Activated CD8-positive, alpha-beta T cell treated with anti-CD3 and anti-CD28 coated beads, Interleukin-2, amount 10 ng/mL, durations not matched to agents 7 days and 5 days (primary cell): ENCODE data around the gene ELL2. TPM values are rescaled to one million over a fixed set of nuclear protein-coding genes. Genes with fewer than 3 reads are reported as not detected.

Source experiments
- ATAC-seq: fragments of 150-1000 bp; cut with Tn5 transposase; one replicate; pipeline ENCODE4 v1.10.0; 2021; ENCODE audit warnings: moderate library complexity
- CTCF ChIA-PET: fragments of 350-600 bp; sonication (Branson Sonifier 250); formaldehyde crosslinking; loops from one replicate; lab custom pipeline; 2021; ENCODE audit warnings: antibody characterized with exemption; lab: Charles Lee
- POLR2A ChIA-PET: fragments of 350-600 bp; sonication (Branson Sonifier 250); formaldehyde crosslinking; loops from one replicate; lab custom pipeline; 2021; ENCODE audit warnings: antibody characterized with exemption; lab: Charles Lee
- DNase-seq: peaks from one replicate; pipeline ENCODE4 v3.0.0-alpha.2; 2020
- H3K27ac Mint-ChIP-seq: one replicate; pipeline ENCODE4 v1.8.0; 2021; ENCODE audit warnings: mild to moderate bottlenecking, mixed read lengths
- H3K27me3 Mint-ChIP-seq: one replicate; pipeline ENCODE4 v1.8.0; 2021; ENCODE audit warnings: low read depth, mixed read lengths
- H3K36me3 Mint-ChIP-seq: one replicate; pipeline ENCODE4 v1.8.0; 2021; ENCODE audit warnings: low read depth, mixed read lengths
- H3K4me1 Mint-ChIP-seq: one replicate; pipeline ENCODE4 v1.8.0; 2021; ENCODE audit warnings: low read depth, mixed read lengths
- H3K4me3 Mint-ChIP-seq: one replicate; pipeline ENCODE4 v1.8.0; 2021; ENCODE audit warnings: mild to moderate bottlenecking, mixed read lengths
- H3K9me3 Mint-ChIP-seq: one replicate; pipeline ENCODE4 v1.8.0; 2022; ENCODE audit warnings: mixed read lengths; ENCODE audit not compliant: insufficient read depth
- total RNA-seq, 2 experiments: library from RNA; stranded (reverse); gene quantifications; one replicate each; pipeline ENCODE4 v1.2.3, GENCODE V29; 2021

The ELL2 gene
- total RNA-seq, 2 experiments from 2014 or later: 11.0 to 11.1 TPM

DNA sequence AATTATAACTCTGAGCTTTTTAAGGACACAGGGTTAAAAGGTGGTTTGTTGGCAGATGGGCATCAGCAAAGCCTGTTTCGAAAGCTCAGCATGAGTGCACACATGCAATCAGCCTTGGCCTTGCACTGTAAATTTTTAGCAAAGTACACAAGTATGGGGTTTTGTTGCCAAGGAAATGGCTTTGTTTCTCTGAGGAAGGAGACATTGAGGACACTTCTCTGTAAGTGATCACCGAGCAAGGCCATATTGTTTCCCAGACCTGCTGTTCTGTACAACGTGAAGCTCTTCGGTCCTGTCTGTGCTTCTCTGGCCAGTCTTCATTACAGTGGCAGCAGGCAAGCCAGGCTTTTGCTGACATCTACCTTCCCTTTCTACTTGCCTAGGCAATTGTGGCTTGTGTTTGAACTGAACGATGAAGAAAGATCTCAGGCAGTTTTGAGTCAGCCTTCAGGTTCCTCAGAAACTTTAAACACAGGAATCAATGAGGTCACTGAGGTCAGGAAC is 111.2 kb downstream of the ELL2 start:
- Mint-ChIP-seq H3K9me3 (no peaks in the 10 kb centered on the region), H3K4me3 (no peak overlapping the region), H3K27ac (no peak overlapping the region), H3K4me1 (peaks cover 7% of the 10 kb centered on the region), H3K36me3 (no peaks in the 10 kb centered on the region), H3K27me3 (peaks cover 18% of the 10 kb centered on the region)
- DNase-seq: no peak
- POLR2A ChIA-PET: no interaction called here
- ATAC-seq: no peak
- CTCF ChIA-PET: interaction anchor here (0.6 to 22.7 kb wide), 6 partner anchors 9 to 486 kb away, joined by 3 to 536 read pairs (median 14); no protein-coding TSS in a partner anchor

- H3K36me3 Mint-ChIP-seq: no peaks in the 10 kb centered on the region
- ATAC-seq (no peak), DNase-seq (no peak)
- peaks cover 21% of the 10 kb centered on the region for H3K27me3 Mint-ChIP-seq
- no peak overlapping the region for H3K4me3 Mint-ChIP-seq
- CTCF ChIA-PET: interaction anchor here (0.6 to 22.7 kb wide), 14 partner anchors 11 to 632 kb away, joined by 3 to 536 read pairs (median 8); partner anchors contain the start of gene RFESD
- H3K4me1 Mint-ChIP-seq: peaks cover 17% of the 10 kb centered on the region
- no peak overlapping the region for H3K27ac Mint-ChIP-seq
- no peaks in the 10 kb centered on the region for H3K9me3 Mint-ChIP-seq
- POLR2A ChIA-PET: no interaction called here
These were observed 113.0 kb downstream of the ELL2 start for GRCh38 chr5:95848701-95849100.

GRCh38 chr5:95847261-95847592 is 114.4 kb downstream of the ELL2 start:
- Mint-ChIP-seq H3K27me3 (peaks cover 21% of the 10 kb centered on the region), H3K36me3 (no peaks in the 10 kb centered on the region), H3K4me3 (no peak overlapping the region), H3K9me3 (no peaks in the 10 kb centered on the region), H3K4me1 (peaks cover 31% of the 10 kb centered on the region), H3K27ac (no peak overlapping the region)
- CTCF ChIA-PET: interaction anchor here (0.6 to 22.7 kb wide), 21 partner anchors 10 to 489 kb away, joined by 3 to 536 read pairs (median 6); partner anchors contain the start of gene RFESD
- DNase-seq: no peak
- no peak for ATAC-seq
- POLR2A ChIA-PET: interaction anchor here (1.4 kb wide), 1 partner anchor 15 kb away, joined by 3 read pairs; no protein-coding TSS in a partner anchor

DNA sequence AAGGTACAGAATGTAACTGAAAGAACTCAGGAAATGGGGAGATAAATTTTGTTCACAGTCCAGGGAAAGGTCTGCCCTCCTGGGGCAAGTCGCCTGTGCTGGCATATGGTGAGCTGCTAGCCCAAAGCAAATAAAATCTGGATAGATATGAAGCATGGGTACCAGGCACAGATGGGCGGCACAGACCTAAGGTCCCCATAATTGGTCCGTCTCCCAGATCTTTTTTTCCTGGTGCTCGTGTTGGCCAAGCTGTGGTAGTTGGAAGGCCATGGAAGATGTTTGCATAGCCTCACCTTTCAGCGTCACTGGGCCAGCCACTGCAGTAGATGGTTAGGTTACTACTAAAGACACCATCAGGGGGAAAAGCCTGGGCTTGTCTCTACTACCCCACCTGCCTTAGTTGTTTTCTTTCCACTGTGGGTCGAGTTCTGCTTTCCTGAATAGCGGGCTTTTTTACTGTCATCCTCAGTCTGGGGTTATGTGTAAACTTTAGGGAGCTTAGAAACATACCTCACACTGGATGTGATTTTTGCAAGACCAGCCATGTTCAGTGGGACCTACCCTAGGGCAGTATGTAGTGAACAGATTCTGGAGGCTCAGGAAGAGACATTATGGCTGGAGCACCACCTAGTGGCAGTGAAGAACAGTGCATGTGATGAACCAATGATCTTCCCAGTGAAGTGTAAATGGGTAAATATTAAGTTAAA is 114.9 kb downstream of the ELL2 start:
- Mint-ChIP-seq H3K4me1 (peaks cover 36% of the 10 kb centered on the region), H3K27ac (no peak overlapping the region), H3K27me3 (peaks cover 21% of the 10 kb centered on the region), H3K4me3 (no peak overlapping the region), H3K36me3 (no peaks in the 10 kb centered on the region), H3K9me3 (no peaks in the 10 kb centered on the region)
- peak; percentile 77 for DNase-seq
- peak; percentile 57 for ATAC-seq
- POLR2A ChIA-PET: no interaction called here
- CTCF ChIA-PET: interaction anchor here (0.6 to 22.7 kb wide), 27 partner anchors 9 to 490 kb away, joined by 3 to 536 read pairs (median 5); partner anchors contain the start of gene RFESD

GRCh38 chr5:95845391-95845790 is 116.3 kb downstream of the ELL2 start:
- H3K4me1 Mint-ChIP-seq: peaks cover 36% of the 10 kb centered on the region
- no peaks in the 10 kb centered on the region for H3K9me3 Mint-ChIP-seq
- no peak for ATAC-seq
- DNase-seq: no peak
- ChIA-PET POLR2A (no interaction called here), CTCF (interaction anchor here (1.6 to 22.7 kb wide), 4 partner anchors 8 to 202 kb away, joined by 5 to 536 read pairs (median 24); no protein-coding TSS in a partner anchor)
- no peak overlapping the region for H3K4me3 Mint-ChIP-seq
- H3K27me3 Mint-ChIP-seq: peaks cover 21% of the 10 kb centered on the region
- no peak overlapping the region for H3K27ac Mint-ChIP-seq
- H3K36me3 Mint-ChIP-seq: no peaks in the 10 kb centered on the region

- Mint-ChIP-seq H3K4me3 (no peak overlapping the region), H3K27ac (no peak overlapping the region), H3K9me3 (no peaks in the 10 kb centered on the region), H3K27me3 (peaks cover 14% of the 10 kb centered on the region), H3K4me1 (peaks cover 42% of the 10 kb centered on the region), H3K36me3 (no peaks in the 10 kb centered on the region)
- no peak for DNase-seq
- ATAC-seq: no peak
- ChIA-PET CTCF (interaction anchor here (0.7 to 22.7 kb wide), 14 partner anchors 8 to 492 kb away, joined by 3 to 536 read pairs (median 4); partner anchors contain the start of genes GLRX and RFESD), POLR2A (interaction anchor here (1.2 kb wide), 1 partner anchor 9 kb away, joined by 5 read pairs; no protein-coding TSS in a partner anchor)
These were observed 117.9 kb downstream of the ELL2 start for GRCh38 chr5:95843733-95844223.

GRCh38 chr5:95842854-95843544 is 118.7 kb downstream of the ELL2 start:
- no peak overlapping the region for H3K4me3 Mint-ChIP-seq
- POLR2A ChIA-PET: interaction anchor here (1.2 kb wide), 1 partner anchor 8 kb away, joined by 5 read pairs; no protein-coding TSS in a partner anchor
- CTCF ChIA-PET: interaction anchor here (0.7 to 22.7 kb wide), 14 partner anchors 8 to 493 kb away, joined by 3 to 536 read pairs (median 4); partner anchors contain the start of genes GLRX and RFESD
- peaks cover 9% of the 10 kb centered on the region for H3K27me3 Mint-ChIP-seq
- H3K27ac Mint-ChIP-seq: peak overlapping the region; percentile 55
- peak; percentile 91 for ATAC-seq
- H3K4me1 Mint-ChIP-seq: peaks cover 47% of the 10 kb centered on the region
- no peaks in the 10 kb centered on the region for H3K36me3 Mint-ChIP-seq
- no peaks in the 10 kb centered on the region for H3K9me3 Mint-ChIP-seq
- peak; percentile 73 for DNase-seq

GRCh38 chr5:95841914-95842812 is 119.5 kb downstream of the ELL2 start:
- no peaks in the 10 kb centered on the region for H3K36me3 Mint-ChIP-seq

GRCh38 chr5:95840956-95841705 is 120.5 kb downstream of the ELL2 start:
- CTCF ChIA-PET: interaction anchor here (1.0 to 22.7 kb wide), 6 partner anchors 7 to 194 kb away, joined by 3 to 536 read pairs (median 5); partner anchors contain the start of gene RFESD
- Mint-ChIP-seq H3K27ac (no peak overlapping the region), H3K9me3 (no peaks in the 10 kb centered on the region), H3K4me3 (no peak overlapping the region), H3K4me1 (peaks cover 60% of the 10 kb centered on the region), H3K36me3 (no peaks in the 10 kb centered on the region), H3K27me3 (peaks cover 3% of the 10 kb centered on the region)
- DNase-seq: no peak
- no peak for ATAC-seq
- POLR2A ChIA-PET: interaction anchor here (0.5 kb wide), 1 partner anchor 211 kb away, joined by 3 read pairs; no protein-coding TSS in a partner anchor

More at GRCh38 chr5:95841914-95842812, 119.5 kb downstream of the ELL2 start:
- Mint-ChIP-seq H3K4me1 (peaks cover 54% of the 10 kb centered on the region), H3K27me3 (peaks cover 3% of the 10 kb centered on the region), H3K27ac (no peak overlapping the region), H3K4me3 (no peak overlapping the region), H3K9me3 (no peaks in the 10 kb centered on the region)
- ATAC-seq (no peak), DNase-seq (no peak)
- ChIA-PET POLR2A (no interaction called here), CTCF (interaction anchor here (0.6 to 22.7 kb wide), 3 partner anchors 60 to 558 kb away, joined by 3 to 536 read pairs (median 3); no protein-coding TSS in a partner anchor)

- no peak overlapping the region for H3K27ac Mint-ChIP-seq
- peaks cover 62% of the 10 kb centered on the region for H3K4me1 Mint-ChIP-seq
- no peaks in the 10 kb centered on the region for H3K9me3 Mint-ChIP-seq
- ChIA-PET POLR2A (no interaction called here), CTCF (interaction anchor here (1.5 to 22.7 kb wide), 4 partner anchors 8 to 193 kb away, joined by 6 to 536 read pairs (median 75); partner anchors contain the start of genes GLRX and RFESD)
- H3K27me3 Mint-ChIP-seq: no peaks in the 10 kb centered on the region
- ATAC-seq: no peak
- DNase-seq: no peak
- no peaks in the 10 kb centered on the region for H3K36me3 Mint-ChIP-seq
- no peak overlapping the region for H3K4me3 Mint-ChIP-seq
These were observed 122.0 kb downstream of the ELL2 start for GRCh38 chr5:95839658-95840057.
